GDM1 (cell line): ENCODE data around the gene ZNF106.

Source experiments
- DNase-seq: peaks from one replicate; lab custom pipeline; 2025; lab: John Stamatoyannopoulos, UW

Gene ZNF106

DNA sequence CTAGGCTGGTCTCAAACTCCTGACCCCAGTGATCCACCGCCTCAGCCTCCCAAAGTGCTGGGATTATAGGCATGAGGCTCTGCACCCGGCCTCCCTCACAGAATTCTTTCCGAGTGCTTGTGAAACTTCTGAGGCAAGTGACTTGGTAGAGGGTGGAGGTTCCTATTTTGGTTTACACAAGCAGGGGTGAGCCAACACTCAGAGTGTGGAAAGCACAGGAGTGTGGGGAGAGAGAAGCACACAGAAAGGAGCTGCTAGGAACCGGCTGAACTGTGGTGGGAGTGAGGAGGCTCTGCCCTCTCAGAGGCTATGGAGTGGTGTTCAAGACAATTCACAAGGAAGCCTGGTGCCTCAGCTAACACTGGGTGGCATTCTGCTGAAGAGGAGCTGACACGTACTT, 123.9 kb downstream of the ZNF106 start:
- DNase-seq: no peak

DNA sequence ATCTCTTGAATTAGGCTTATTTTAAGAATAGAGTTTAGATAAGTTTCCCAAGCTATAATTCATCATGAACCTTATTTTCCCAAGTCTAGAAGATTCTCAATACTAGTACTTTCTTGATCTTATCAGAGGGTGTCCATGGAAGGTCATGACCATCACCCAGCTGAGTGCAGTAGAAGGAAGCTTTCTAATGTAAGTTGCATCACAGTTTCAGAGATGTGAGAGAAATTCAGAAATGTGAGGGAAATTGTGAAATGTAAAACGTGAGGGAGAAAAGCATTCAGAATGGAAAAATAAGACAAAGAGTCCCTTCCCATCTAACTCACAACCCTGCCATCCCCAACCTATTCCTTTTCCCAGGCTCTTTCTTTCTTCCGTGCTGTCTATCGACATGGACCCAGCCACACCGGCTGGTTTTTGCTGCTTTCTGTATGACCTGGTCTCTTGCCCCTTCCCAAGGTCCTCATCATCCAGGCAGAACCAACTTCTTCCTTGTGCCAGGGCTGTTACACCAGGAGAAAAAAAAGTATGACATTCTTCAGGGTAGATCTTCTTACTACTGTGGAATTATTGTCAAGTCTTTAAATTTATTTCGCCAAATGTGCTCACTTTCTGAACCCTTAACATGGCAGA, 124.9 kb downstream of the ZNF106 start:
- no peak for DNase-seq

- no peak for DNase-seq
Observed at GRCh38 chr15:42364529-42364928, 126.4 kb downstream of the ZNF106 start.

DNA sequence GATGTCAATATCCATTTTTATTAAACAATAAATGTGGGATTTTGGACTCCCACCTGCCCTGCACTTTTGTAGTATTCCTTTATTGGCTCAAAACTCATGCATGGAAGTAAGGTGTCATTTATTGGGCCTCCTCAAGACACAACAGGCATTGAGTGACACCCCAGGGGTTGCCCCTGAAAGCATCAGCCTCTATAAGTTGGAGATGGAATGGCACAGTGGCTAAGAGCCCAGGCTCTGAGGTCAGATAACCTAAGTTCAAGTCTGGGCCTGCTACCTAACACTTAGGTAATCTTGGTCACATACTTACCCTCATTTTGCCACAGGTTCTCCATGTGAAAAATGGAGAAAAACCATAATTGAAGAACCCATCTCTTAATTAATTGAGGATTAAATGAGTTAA, 127.0 kb downstream of the ZNF106 start:
- DNase-seq: no peak

DNA sequence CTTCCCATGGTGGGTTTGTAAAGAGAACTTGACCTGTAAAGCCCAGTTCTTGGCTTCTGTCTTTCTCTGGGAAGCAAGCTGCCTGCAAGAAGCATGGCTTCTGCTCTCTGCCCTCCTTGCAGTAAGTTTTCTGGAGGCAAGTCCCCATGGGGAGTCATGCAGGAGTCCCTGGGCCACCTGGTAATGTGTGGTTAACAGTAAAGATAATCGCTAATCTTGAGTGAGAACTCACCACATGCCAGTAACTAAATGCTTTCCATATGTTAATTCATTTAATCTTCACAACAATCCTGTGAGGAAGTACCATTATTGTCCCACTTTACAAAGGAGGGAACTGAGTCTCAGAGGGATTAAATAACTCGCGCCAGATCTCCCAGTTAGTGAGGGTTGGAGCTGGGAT, 127.5 kb downstream of the ZNF106 start:
- DNase-seq: no peak
